ENCODE results near the gene BRCA2. TPM values are rescaled to one million over a fixed set of nuclear protein-coding genes. Genes with fewer than 3 reads are reported as not detected.

Gene BRCA2
- total and polyA plus RNA-seq, 9 of the 15 experiments (the other 6 are each of a cell fraction or from before 2014, with no cell fraction given) = 4.1 to 17.3 (median 5.8) TPM

DNA sequence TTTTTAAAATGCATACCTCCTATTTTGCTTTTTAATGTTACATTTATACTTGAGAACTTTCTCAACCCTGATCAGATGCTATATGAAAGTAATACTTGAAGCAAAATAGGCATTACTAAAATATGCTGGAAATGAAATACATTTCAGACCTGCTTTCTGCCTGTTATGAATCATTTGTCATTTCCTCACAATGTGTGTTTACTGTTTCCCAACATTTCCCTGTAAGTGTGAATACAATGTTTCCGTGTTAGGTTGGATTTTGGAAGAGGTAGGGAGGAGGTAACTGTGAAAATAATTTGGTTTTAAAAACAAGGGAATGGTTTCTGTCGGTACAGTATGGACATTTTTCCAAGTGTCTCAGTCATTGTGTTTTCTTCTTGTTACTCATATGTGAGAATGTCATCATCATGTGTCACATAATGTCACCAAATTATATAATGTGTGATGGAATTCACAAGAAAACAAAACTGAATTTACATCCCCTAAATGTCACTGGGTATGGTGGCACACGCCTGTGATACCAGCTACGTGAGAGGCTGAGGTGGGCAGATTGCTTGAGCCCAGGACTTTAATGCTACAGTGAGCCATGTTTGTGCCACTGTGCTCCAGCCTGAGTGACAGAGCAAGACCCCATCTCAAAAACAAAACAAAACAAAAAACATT, 43.2 kb upstream of the BRCA2 start:
- in situ Hi-C loops (cut with MboI) = no loop called here
- FAIRE-seq = no peak
- Histone ChIP-seq H2AFZ (ENCODE audit: low read depth, low read length) (no peak overlapping the region), H3K4me1 (replicated peaks in 1 of 2; ENCODE audit: control insufficient read depth in 2 of 2, insufficient read depth in 2 of 2, low read length in 2 of 2) (no peaks in the 10 kb centered on the region), H3K4me3 (no peak overlapping the region), H3K9me1 (ENCODE audit: control insufficient read depth, insufficient read depth, low read length) (no peaks in the 10 kb centered on the region), H3K27ac (ENCODE audit: extremely low read depth, low read depth, low read length) (no peak overlapping the region), H3K9ac (ENCODE audit: insufficient read depth in 1 of 2, low read depth in 2 of 2, low read length in 2 of 2) (no peak overlapping the region), H3K79me2 (ENCODE audit: control insufficient read depth, insufficient read depth, low read length) (no peaks in the 10 kb centered on the region), H4K20me1 (replicated peaks; ENCODE audit: control insufficient read depth, insufficient read depth, low read length) (no peaks in the 10 kb centered on the region), H3K9me3 (replicated peaks; ENCODE audit: control insufficient read depth, insufficient read depth, low read depth, low read length) (no peaks in the 10 kb centered on the region), H3K4me2 (ENCODE audit: insufficient read depth, low read length) (no peak overlapping the region), H3K27me3 (ENCODE audit: control insufficient read depth in 2 of 2, insufficient read depth in 2 of 2, low read length in 2 of 2) (peaks cover 0 to 16% of the 10 kb centered on the region in 2 experiments; a peak in 3 of 5 replicates), H3K36me3 (ENCODE audit: control insufficient read depth, insufficient read depth, low read length) (no peaks in the 10 kb centered on the region)
- no peak for ATAC-seq
- ChIA-PET CTCF (ENCODE audit: low intra/inter-chr PET ratio) (no interaction called here), POLR2A (no interaction called here)
- intact Hi-C loops (cut with micrococcal nuclease) = no loop called here
- TF ChIP-seq ZNF263 (CRISPR knock-in tag; IDR thresholded peaks at IDR 0.05; ENCODE audit: borderline replicate concordance) = no peak
- TF ChIP-seq FUS (optimal IDR thresholded peaks at IDR 0.05; ENCODE audit: low read depth, low read length) = no peak
- no peak for TF ChIP-seq CAMTA2 (CRISPR knock-in tag; conservative IDR thresholded peaks at IDR 0.05)
- TF ChIP-seq, protein P1, sequence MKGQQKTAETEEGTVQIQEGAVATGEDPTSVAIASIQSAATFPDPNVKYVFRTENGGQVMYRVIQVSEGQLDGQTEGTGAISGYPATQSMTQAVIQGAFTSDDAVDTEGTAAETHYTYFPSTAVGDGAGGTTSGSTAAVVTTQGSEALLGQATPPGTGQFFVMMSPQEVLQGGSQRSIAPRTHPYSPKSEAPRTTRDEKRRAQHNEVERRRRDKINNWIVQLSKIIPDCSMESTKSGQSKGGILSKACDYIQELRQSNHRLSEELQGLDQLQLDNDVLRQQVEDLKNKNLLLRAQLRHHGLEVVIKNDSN (CRISPR knock-in tag; IDR thresholded peaks at IDR 0.05) = no peak
- no peak for TF ChIP-seq GATAD2A (IDR thresholded peaks at IDR 0.05)
- no peak for TF ChIP-seq HDAC3 (IDR thresholded peaks at IDR 0.05; ENCODE audit: borderline replicate concordance, partially characterized antibody)
- TF ChIP-seq CBX3 (IDR thresholded peaks at IDR 0.05; ENCODE audit: borderline replicate concordance in 1 of 2, low read length in 2 of 2) = no peak
- TF ChIP-seq HMG20A (CRISPR knock-in tag; conservative IDR thresholded peaks at IDR 0.05) = no peak
- no peak for TF ChIP-seq STAT5A (IDR thresholded peaks at IDR 0.05; ENCODE audit: borderline replicate concordance, low read length)
- no peak for TF ChIP-seq ZFP30 (CRISPR knock-in tag; IDR thresholded peaks at IDR 0.05; ENCODE audit: borderline replicate concordance)
- TF ChIP-seq, protein P2, sequence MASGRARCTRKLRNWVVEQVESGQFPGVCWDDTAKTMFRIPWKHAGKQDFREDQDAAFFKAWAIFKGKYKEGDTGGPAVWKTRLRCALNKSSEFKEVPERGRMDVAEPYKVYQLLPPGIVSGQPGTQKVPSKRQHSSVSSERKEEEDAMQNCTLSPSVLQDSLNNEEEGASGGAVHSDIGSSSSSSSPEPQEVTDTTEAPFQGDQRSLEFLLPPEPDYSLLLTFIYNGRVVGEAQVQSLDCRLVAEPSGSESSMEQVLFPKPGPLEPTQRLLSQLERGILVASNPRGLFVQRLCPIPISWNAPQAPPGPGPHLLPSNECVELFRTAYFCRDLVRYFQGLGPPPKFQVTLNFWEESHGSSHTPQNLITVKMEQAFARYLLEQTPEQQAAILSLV (tag; IDR thresholded peaks at IDR 0.05) = no peak
- TF ChIP-seq RAD21 (CRISPR knock-in tag; conservative IDR thresholded peaks at IDR 0.05 in 1 of 2, IDR thresholded peaks at IDR 0.05 in 1 of 2) = no peak
- TF ChIP-seq ZNF324 (CRISPR knock-in tag; IDR thresholded peaks at IDR 0.05) = no peak
- no peak for TF ChIP-seq HDAC1 (IDR thresholded peaks at IDR 0.05)
- TF ChIP-seq, protein P3, sequence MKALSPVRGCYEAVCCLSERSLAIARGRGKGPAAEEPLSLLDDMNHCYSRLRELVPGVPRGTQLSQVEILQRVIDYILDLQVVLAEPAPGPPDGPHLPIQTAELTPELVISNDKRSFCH (CRISPR knock-in tag; IDR thresholded peaks at IDR 0.05) = no peak
- TF ChIP-seq, protein P3 (tag; IDR thresholded peaks at IDR 0.05) = no peak
- TF ChIP-seq, protein P4, sequence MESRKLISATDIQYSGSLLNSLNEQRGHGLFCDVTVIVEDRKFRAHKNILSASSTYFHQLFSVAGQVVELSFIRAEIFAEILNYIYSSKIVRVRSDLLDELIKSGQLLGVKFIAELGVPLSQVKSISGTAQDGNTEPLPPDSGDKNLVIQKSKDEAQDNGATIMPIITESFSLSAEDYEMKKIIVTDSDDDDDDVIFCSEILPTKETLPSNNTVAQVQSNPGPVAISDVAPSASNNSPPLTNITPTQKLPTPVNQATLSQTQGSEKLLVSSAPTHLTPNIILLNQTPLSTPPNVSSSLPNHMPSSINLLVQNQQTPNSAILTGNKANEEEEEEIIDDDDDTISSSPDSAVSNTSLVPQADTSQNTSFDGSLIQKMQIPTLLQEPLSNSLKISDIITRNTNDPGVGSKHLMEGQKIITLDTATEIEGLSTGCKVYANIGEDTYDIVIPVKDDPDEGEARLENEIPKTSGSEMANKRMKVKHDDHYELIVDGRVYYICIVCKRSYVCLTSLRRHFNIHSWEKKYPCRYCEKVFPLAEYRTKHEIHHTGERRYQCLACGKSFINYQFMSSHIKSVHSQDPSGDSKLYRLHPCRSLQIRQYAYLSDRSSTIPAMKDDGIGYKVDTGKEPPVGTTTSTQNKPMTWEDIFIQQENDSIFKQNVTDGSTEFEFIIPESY (CRISPR knock-in tag; IDR thresholded peaks at IDR 0.05) = no peak
- DNase-seq (ENCODE audit: extremely low read depth in 1 of 4, low spot score in 3 of 4) = no peak
- no TSS peak for BruUV-seq (replicated peaks)
- WGBS (ENCODE audit: insufficient coverage, low coverage, missing lambda C conversion rate) = 2% methylated on average over 4 of the region's 4 CpGs
